ENCODE data around the gene FGF1.

DNA sequence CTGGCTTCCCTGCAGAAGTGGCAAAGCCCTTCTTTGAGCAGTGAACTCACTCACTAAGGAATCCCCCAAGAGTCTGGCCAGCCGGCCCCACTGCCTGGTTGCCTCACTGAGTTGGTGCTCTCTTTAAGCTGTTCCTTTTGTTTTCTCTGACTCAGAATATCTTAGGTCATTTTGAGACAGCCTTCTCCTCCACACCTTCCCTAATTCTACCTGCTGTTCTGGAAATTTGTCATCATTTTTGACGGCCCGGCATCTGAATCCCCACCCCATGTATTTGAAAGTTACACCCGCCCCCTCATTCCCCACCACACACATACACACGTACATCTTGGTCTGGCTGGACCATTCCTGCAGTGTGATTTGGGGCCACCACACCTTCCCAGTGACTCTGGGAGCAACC is 41.8 kb downstream of the FGF1 start:
- TF ChIP-seq, protein P1, sequence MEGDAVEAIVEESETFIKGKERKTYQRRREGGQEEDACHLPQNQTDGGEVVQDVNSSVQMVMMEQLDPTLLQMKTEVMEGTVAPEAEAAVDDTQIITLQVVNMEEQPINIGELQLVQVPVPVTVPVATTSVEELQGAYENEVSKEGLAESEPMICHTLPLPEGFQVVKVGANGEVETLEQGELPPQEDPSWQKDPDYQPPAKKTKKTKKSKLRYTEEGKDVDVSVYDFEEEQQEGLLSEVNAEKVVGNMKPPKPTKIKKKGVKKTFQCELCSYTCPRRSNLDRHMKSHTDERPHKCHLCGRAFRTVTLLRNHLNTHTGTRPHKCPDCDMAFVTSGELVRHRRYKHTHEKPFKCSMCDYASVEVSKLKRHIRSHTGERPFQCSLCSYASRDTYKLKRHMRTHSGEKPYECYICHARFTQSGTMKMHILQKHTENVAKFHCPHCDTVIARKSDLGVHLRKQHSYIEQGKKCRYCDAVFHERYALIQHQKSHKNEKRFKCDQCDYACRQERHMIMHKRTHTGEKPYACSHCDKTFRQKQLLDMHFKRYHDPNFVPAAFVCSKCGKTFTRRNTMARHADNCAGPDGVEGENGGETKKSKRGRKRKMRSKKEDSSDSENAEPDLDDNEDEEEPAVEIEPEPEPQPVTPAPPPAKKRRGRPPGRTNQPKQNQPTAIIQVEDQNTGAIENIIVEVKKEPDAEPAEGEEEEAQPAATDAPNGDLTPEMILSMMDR (IDR thresholded peaks at IDR 0.05; ENCODE audit: low read depth, low read length), result no peak
- TF ChIP-seq, protein P2, sequence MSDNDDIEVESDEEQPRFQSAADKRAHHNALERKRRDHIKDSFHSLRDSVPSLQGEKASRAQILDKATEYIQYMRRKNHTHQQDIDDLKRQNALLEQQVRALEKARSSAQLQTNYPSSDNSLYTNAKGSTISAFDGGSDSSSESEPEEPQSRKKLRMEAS (IDR thresholded peaks at IDR 0.05; ENCODE audit: low read depth, low read length), result no peak
- TF ChIP-seq MYC (IDR thresholded peaks at IDR 0.05; ENCODE audit: low read depth, low read length), result no peak
- TF ChIP-seq POLR2A (IDR thresholded peaks at IDR 0.05; ENCODE audit: extremely low read depth, insufficient read length), result no peak
